ENCODE results near the gene CAMTA1. TPM values are rescaled to one million over a fixed set of nuclear protein-coding genes. Genes with fewer than 3 reads are reported as not detected.

The CAMTA1 gene
- total RNA-seq, 1 donor = 56.1 TPM

GRCh38 chr1:7525338-7526063 is 740.2 kb downstream of the CAMTA1 start:
- TF ChIP-seq CTCF (IDR thresholded peaks at IDR 0.05; ENCODE audit: insufficient read depth, low read depth, low read length) = no peak
- DNase-seq (ENCODE audit: low read depth) = no peak
- H3K4me3 ChIP-seq (ENCODE audit: low read depth, low read length) = no peak overlapping the region

GRCh38 chr1:7526196-7526866 is 741.1 kb downstream of the CAMTA1 start:
- no peak for DNase-seq (ENCODE audit: low read depth)
- TF ChIP-seq CTCF (IDR thresholded peaks at IDR 0.05; ENCODE audit: insufficient read depth, low read depth, low read length) = no peak
- H3K4me3 ChIP-seq (ENCODE audit: low read depth, low read length) = no peak overlapping the region

GRCh38 chr1:7526867-7527732 is 741.8 kb downstream of the CAMTA1 start:
- no peak for TF ChIP-seq CTCF (IDR thresholded peaks at IDR 0.05; ENCODE audit: insufficient read depth, low read depth, low read length)
- no peak overlapping the region for H3K4me3 ChIP-seq (ENCODE audit: low read depth, low read length)
- no peak for DNase-seq (ENCODE audit: low read depth)

- DNase-seq (ENCODE audit: low read depth) = no peak
- no peak overlapping the region for H3K4me3 ChIP-seq (ENCODE audit: low read depth, low read length)
- TF ChIP-seq CTCF (IDR thresholded peaks at IDR 0.05; ENCODE audit: insufficient read depth, low read depth, low read length) = no peak
Observed at GRCh38 chr1:7527733-7528045, 742.4 kb downstream of the CAMTA1 start.

GRCh38 chr1:7528386-7529198 is 743.3 kb downstream of the CAMTA1 start:
- no peak for TF ChIP-seq CTCF (IDR thresholded peaks at IDR 0.05; ENCODE audit: insufficient read depth, low read depth, low read length)
- H3K4me3 ChIP-seq (ENCODE audit: low read depth, low read length) = no peak overlapping the region
- no peak for DNase-seq (ENCODE audit: low read depth)

DNA sequence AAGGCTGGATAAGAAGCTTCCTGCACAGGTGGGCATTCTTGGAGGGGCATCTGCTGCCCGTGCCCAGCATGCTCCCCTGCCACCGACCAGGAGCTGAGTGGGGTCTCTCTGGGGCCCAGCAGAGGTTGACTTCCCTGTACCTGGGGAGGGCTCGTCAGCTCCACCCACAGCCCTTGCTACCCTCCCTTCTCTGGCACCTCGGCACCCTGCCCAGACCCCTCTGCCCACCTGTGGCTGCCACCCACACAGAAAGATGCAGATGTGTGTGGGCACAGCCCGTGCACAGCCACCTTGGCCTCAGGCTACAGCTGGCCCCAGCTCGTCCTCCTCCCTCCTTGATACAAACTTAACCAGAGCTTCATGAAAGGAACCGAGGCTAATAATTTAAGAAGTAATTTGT is 744.7 kb downstream of the CAMTA1 start:
- no peak for DNase-seq (ENCODE audit: low read depth)
- TF ChIP-seq CTCF (IDR thresholded peaks at IDR 0.05; ENCODE audit: insufficient read depth, low read depth, low read length) = no peak
- no peak overlapping the region for H3K4me3 ChIP-seq (ENCODE audit: low read depth, low read length)

All from fibroblast of villous mesenchyme (primary cell).